ENCODE data around the gene PFN3. TPM values are rescaled to one million over a fixed set of nuclear protein-coding genes. Genes with fewer than 3 reads are reported as not detected.

Gene PFN3
- total RNA-seq, 1 experiment from 2014 or later, result 0.48 TPM

DNA sequence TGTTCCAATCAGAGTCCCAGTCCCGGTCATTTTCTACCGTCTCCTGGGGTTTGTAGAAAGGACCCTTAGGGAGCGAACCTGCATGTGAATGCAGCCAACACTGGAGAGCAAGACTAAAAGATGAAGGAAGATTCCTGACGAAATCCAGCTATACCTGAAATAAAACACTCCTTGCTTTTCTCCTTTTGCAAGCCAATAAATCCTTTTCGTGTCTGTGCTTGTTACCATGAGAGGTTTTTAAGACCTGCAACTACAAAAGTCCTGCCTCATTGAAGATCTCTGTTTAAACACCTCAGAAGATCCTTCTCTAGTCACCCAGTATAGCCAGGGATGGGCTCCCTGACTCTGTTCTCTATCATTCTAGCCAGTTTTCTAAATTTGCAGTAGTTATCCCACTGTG, 26.2 kb downstream of the PFN3 start:
- Mint-ChIP-seq H3K27me3 (ENCODE audit: low read depth) (peaks cover 7% of the 10 kb centered on the region), H3K9me3 (no peaks in the 10 kb centered on the region), H3K36me3 (peaks cover 2% of the 10 kb centered on the region), H3K4me3 (no peak overlapping the region), H3K4me1 (peaks cover 34% of the 10 kb centered on the region), H3K27ac (peak overlapping the region; percentile 82)
- TF ChIP-seq FOXK1 (CRISPR knock-in tag; IDR thresholded peaks at IDR 0.05) (no peak), ZNF232 (CRISPR knock-in tag; IDR thresholded peaks at IDR 0.05) (no peak), NR3C1 (CRISPR knock-in tag; conservative IDR thresholded peaks at IDR 0.05; ENCODE audit: low read depth) (no peak)
- TF ChIP-seq, protein P1, sequence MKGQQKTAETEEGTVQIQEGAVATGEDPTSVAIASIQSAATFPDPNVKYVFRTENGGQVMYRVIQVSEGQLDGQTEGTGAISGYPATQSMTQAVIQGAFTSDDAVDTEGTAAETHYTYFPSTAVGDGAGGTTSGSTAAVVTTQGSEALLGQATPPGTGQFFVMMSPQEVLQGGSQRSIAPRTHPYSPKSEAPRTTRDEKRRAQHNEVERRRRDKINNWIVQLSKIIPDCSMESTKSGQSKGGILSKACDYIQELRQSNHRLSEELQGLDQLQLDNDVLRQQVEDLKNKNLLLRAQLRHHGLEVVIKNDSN (CRISPR knock-in tag; IDR thresholded peaks at IDR 0.05), result no peak
- TF ChIP-seq, protein P2, sequence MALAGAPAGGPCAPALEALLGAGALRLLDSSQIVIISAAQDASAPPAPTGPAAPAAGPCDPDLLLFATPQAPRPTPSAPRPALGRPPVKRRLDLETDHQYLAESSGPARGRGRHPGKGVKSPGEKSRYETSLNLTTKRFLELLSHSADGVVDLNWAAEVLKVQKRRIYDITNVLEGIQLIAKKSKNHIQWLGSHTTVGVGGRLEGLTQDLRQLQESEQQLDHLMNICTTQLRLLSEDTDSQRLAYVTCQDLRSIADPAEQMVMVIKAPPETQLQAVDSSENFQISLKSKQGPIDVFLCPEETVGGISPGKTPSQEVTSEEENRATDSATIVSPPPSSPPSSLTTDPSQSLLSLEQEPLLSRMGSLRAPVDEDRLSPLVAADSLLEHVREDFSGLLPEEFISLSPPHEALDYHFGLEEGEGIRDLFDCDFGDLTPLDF (CRISPR knock-in tag; IDR thresholded peaks at IDR 0.05), result no peak
- DNase-seq (ENCODE audit: low spot score), result no peak
- POLR2A ChIA-PET, result no interaction called here
- ATAC-seq, result no peak
- CTCF ChIA-PET, result interaction anchor here (0.7 to 13.2 kb wide), 10 partner anchors 10 to 121 kb away, joined by 3 to 216 read pairs (median 8); partner anchors contain the start of genes PFN3 and SLC34A1

DNA sequence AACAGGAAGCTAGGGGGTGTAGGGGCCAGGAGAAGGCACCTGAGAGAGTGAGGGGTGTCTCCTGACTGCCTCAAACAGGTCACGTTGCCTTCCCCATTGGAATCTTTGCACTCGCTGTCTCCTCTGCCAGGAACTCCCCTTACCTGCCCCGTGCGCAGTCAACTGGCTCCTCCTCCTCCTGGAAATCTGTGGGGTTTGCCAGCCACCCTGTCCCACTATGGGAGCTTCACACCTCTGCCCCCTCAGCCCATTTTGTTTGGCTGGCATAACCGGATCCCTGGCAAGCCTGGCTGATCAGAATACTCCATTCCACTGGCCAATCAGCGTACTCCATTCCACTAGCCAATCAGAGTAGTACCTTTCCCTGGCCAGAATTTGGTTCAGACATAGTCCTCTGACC, 26.7 kb downstream of the PFN3 start:
- ChIA-PET CTCF (interaction anchor here (0.7 to 13.2 kb wide), 10 partner anchors 10 to 122 kb away, joined by 3 to 216 read pairs (median 8); partner anchors contain the start of genes PFN3 and SLC34A1), POLR2A (interaction anchor here (1.2 kb wide), 1 partner anchor 38 kb away, joined by 3 read pairs; no protein-coding TSS in a partner anchor)
- Mint-ChIP-seq H3K27me3 (ENCODE audit: low read depth) (peaks cover 9% of the 10 kb centered on the region), H3K27ac (peak overlapping the region; percentile 82), H3K9me3 (no peaks in the 10 kb centered on the region), H3K36me3 (peaks cover 6% of the 10 kb centered on the region), H3K4me1 (peaks cover 38% of the 10 kb centered on the region), H3K4me3 (no peak overlapping the region)
- ATAC-seq (peak; percentile 7), DNase-seq (ENCODE audit: low spot score) (peak; percentile 35)
- no peak for TF ChIP-seq ZNF138 (CRISPR knock-in tag; conservative IDR thresholded peaks at IDR 0.05)
- TF ChIP-seq, protein P3, sequence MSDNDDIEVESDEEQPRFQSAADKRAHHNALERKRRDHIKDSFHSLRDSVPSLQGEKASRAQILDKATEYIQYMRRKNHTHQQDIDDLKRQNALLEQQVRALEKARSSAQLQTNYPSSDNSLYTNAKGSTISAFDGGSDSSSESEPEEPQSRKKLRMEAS (CRISPR knock-in tag; IDR thresholded peaks at IDR 0.05), result peak; percentile 30; the same call in 1 of the 2 replicates

DNA sequence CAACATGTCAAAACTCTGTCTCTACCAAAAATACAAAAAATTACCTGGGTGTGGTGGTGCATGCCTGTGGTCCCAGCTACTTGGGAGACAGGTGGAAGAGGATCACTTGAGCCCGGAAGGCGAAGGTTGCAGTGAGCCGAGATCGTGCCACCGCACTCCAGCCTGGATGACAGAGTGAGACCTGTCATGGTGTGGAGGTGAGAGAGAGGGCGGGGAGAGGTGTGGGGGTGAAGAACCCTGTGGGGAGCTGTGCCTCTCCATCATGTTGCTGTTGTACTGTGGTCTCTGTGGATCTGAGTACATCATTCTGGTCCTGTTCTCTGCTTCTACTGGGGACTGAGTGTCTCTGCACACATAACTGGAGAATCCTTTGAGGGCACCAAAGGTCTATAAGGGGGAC, 27.6 kb downstream of the PFN3 start:
- H3K4me3 Mint-ChIP-seq, result no peak overlapping the region
- TF ChIP-seq, protein P4, sequence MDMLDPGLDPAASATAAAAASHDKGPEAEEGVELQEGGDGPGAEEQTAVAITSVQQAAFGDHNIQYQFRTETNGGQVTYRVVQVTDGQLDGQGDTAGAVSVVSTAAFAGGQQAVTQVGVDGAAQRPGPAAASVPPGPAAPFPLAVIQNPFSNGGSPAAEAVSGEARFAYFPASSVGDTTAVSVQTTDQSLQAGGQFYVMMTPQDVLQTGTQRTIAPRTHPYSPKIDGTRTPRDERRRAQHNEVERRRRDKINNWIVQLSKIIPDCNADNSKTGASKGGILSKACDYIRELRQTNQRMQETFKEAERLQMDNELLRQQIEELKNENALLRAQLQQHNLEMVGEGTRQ (CRISPR knock-in tag; IDR thresholded peaks at IDR 0.05), result no peak
- no peak for TF ChIP-seq ETV6 (CRISPR knock-in tag; IDR thresholded peaks at IDR 0.05)
- TF ChIP-seq GRHL2 (CRISPR knock-in tag; IDR thresholded peaks at IDR 0.05; ENCODE audit: insufficient replicate concordance, severe bottlenecking), result no peak
- TF ChIP-seq FOXP1 (CRISPR knock-in tag; IDR thresholded peaks at IDR 0.05; ENCODE audit: borderline replicate concordance), result no peak
- TF ChIP-seq, protein P5, sequence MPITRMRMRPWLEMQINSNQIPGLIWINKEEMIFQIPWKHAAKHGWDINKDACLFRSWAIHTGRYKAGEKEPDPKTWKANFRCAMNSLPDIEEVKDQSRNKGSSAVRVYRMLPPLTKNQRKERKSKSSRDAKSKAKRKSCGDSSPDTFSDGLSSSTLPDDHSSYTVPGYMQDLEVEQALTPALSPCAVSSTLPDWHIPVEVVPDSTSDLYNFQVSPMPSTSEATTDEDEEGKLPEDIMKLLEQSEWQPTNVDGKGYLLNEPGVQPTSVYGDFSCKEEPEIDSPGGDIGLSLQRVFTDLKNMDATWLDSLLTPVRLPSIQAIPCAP (CRISPR knock-in tag; IDR thresholded peaks at IDR 0.05), result no peak
- TF ChIP-seq SMAD3 (CRISPR knock-in tag; IDR thresholded peaks at IDR 0.05; ENCODE audit: borderline replicate concordance), result no peak
- TF ChIP-seq, protein P6, sequence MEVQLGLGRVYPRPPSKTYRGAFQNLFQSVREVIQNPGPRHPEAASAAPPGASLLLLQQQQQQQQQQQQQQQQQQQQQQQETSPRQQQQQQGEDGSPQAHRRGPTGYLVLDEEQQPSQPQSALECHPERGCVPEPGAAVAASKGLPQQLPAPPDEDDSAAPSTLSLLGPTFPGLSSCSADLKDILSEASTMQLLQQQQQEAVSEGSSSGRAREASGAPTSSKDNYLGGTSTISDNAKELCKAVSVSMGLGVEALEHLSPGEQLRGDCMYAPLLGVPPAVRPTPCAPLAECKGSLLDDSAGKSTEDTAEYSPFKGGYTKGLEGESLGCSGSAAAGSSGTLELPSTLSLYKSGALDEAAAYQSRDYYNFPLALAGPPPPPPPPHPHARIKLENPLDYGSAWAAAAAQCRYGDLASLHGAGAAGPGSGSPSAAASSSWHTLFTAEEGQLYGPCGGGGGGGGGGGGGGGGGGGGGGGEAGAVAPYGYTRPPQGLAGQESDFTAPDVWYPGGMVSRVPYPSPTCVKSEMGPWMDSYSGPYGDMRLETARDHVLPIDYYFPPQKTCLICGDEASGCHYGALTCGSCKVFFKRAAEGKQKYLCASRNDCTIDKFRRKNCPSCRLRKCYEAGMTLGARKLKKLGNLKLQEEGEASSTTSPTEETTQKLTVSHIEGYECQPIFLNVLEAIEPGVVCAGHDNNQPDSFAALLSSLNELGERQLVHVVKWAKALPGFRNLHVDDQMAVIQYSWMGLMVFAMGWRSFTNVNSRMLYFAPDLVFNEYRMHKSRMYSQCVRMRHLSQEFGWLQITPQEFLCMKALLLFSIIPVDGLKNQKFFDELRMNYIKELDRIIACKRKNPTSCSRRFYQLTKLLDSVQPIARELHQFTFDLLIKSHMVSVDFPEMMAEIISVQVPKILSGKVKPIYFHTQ (CRISPR knock-in tag; IDR thresholded peaks at IDR 0.05), result no peak
- TF ChIP-seq, protein P7, sequence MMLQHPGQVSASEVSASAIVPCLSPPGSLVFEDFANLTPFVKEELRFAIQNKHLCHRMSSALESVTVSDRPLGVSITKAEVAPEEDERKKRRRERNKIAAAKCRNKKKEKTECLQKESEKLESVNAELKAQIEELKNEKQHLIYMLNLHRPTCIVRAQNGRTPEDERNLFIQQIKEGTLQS (CRISPR knock-in tag; conservative IDR thresholded peaks at IDR 0.05), result no peak
- no peak for TF ChIP-seq ESRRA (CRISPR knock-in tag; IDR thresholded peaks at IDR 0.05; ENCODE audit: borderline replicate concordance)
- no peak for TF ChIP-seq NFATC4 (CRISPR knock-in tag; IDR thresholded peaks at IDR 0.05)
- no peak for TF ChIP-seq RORB (CRISPR knock-in tag; IDR thresholded peaks at IDR 0.05)
- TF ChIP-seq, protein P8, sequence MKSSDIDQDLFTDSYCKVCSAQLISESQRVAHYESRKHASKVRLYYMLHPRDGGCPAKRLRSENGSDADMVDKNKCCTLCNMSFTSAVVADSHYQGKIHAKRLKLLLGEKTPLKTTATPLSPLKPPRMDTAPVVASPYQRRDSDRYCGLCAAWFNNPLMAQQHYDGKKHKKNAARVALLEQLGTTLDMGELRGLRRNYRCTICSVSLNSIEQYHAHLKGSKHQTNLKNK (CRISPR knock-in tag; IDR thresholded peaks at IDR 0.05), result no peak
- TF ChIP-seq ZNF219 (CRISPR knock-in tag; IDR thresholded peaks at IDR 0.05; ENCODE audit: borderline replicate concordance), result no peak
- no peak for TF ChIP-seq ZNF232 (CRISPR knock-in tag; IDR thresholded peaks at IDR 0.05)
- TF ChIP-seq, protein P9, sequence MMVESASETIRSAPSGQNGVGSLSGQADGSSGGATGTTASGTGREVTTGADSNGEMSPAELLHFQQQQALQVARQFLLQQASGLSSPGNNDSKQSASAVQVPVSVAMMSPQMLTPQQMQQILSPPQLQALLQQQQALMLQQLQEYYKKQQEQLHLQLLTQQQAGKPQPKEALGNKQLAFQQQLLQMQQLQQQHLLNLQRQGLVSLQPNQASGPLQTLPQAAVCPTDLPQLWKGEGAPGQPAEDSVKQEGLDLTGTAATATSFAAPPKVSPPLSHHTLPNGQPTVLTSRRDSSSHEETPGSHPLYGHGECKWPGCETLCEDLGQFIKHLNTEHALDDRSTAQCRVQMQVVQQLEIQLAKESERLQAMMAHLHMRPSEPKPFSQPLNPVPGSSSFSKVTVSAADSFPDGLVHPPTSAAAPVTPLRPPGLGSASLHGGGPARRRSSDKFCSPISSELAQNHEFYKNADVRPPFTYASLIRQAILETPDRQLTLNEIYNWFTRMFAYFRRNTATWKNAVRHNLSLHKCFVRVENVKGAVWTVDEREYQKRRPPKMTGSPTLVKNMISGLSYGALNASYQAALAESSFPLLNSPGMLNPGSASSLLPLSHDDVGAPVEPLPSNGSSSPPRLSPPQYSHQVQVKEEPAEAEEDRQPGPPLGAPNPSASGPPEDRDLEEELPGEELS (CRISPR knock-in tag; IDR thresholded peaks at IDR 0.05), result no peak

More for the DNA sequence above, 27.6 kb downstream of the PFN3 start:
- DNase-seq (ENCODE audit: low spot score) (no peak), ATAC-seq (no peak)
- Mint-ChIP-seq H3K27me3 (ENCODE audit: low read depth) (peaks cover 5% of the 10 kb centered on the region), H3K36me3 (peaks cover 13% of the 10 kb centered on the region), H3K27ac (no peak overlapping the region), H3K4me1 (peaks cover 47% of the 10 kb centered on the region), H3K9me3 (no peaks in the 10 kb centered on the region)
- POLR2A ChIA-PET, result interaction anchor here (1.2 to 1.3 kb wide), 2 partner anchors 21 to 37 kb away, joined by 3 to 5 read pairs; no protein-coding TSS in a partner anchor
- CTCF ChIA-PET, result interaction anchor here (0.5 to 13.2 kb wide), 8 partner anchors 9 to 82 kb away, joined by 5 to 216 read pairs (median 100); partner anchors contain the start of genes PFN3, PRR7 and SLC34A1
